Left lobe of liver (tissue), 2 donors: ENCODE data around the gene RNF114. TPM values are rescaled to one million over a fixed set of nuclear protein-coding genes. Genes with fewer than 3 reads are reported as not detected.
"Not testable (repeated sequence)": the region's sequence is repeated elsewhere in the genome, so short reads cannot be mapped to it uniquely, and the experiment has no call there.

Experiments
- ATAC-seq: fragments of 200-7000 bp; cut with Tn5 transposase; one replicate; pipeline ENCODE4 v1.9.1; 2020; ENCODE audit warnings: mild to moderate bottlenecking, moderate library complexity
- DNase-seq: peaks from one replicate; pipeline ENCODE4 v3.0.0-alpha.2; 2020; ENCODE audit warnings: low spot score
- total RNA-seq: library from RNA; stranded (reverse); gene quantifications from one replicate; pipeline ENCODE4 v1.2.1, GENCODE V29; 2021
- donor health status: DM: no; HTN: no; CAD: no; lungs with moderate emphysema.
- donor health status: DM: no; HTN: yes; CAD: no.

RNF114 gene
- total RNA-seq, 1 donor from 2014 or later, result 42.6 TPM

DNA sequence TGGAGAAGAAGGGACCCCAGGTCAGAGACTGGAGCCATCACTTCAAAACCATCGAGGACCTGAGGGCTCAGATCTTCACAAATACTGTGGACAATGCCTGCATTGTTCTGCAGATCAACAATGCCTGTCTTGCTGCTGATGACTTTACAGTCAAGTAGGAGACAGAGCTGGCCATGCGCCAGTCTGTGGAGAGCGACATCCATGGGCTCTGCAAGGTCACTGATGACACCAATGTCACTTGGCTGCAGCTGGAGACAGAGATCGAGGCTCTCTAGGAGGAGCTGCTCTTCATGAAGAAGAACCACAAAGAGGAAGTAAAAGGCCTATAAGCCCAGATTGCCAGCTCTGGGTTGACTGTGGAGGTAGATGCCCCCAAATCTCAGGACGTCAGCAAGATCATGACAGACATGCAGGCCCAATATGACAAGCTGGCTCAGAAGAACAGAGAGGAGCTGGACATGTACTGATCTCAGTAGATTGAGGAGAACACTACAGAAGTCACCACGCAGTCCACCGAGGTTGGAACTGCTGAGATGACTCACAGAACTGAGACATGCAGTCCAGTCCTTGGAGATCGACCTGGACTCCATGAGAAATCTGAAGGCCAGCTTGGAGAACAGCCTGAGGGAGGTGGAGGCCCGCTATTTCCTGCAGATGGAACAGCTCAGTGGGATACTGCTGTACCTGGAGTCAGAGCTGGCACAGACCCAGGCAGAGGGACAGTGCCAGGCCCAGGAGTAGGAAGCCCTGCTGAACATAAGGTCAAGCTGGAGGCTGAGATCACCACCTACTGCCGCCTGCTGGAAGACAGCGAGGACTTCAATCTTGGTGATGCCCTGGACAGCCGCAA lies 21.1 kb downstream of the RNF114 start:
- peak; percentile 77 for DNase-seq
- peak; percentile 47 for ATAC-seq

DNA sequence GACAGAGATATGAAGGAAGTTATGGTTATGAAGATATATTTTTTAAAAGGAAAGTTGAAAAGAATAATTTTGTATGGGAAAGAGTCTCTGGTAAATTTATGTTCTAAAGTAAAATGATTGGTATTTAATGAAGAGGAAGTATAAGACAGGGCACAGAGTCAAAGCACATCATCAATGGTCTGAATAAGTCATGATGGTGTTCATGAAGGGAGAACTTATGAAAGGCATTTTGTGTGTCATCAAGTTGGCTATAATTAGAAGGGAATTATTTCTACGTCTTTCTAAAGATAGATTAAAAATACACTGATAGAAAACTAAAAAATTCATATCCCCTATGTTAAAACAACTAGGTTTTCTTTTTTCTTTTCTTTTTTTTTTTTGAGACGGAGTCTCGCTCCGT lies 25.2 kb downstream of the RNF114 start:
- no peak for ATAC-seq
- DNase-seq, result no peak

DNA sequence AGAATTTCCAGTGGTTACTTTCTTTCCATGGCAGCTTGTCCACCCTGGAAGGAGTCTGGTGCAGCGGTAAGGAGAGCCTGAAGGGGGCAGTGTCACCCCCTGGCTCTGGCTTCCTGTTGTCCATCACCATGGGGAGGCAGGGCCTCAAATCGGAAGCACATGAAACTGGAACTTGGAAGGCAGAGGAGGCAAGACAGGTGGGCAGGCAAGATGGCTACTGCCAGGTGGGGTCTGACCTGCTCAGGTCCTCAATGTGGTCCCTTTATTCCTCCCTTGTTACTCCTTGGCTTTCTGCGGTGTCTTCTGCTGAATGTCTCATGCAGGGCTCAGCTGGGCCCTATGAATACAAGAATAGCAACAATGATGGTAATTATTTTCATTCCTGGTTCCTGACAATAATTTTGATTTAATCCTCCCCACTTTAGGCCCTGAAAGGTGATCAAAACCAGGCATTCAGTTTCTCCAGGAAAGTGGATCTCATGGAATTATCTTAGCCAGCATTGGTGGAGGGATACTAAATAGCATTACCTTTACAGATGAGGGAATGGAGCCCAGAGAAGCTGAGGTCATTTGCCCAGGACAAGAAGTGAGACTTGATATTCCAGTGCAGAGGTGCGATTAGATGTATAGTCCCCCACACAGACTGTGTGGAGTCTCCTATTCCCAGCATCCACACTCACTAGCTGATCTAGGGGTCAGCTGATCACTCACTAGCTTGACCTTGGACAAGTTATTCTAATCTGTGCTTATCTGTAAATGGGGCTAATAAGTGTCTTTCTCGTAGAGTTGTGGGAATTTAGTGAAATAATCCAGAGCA lies 29.0 kb downstream of the RNF114 start:
- ATAC-seq (peak; percentile 61), DNase-seq (no peak)

DNA sequence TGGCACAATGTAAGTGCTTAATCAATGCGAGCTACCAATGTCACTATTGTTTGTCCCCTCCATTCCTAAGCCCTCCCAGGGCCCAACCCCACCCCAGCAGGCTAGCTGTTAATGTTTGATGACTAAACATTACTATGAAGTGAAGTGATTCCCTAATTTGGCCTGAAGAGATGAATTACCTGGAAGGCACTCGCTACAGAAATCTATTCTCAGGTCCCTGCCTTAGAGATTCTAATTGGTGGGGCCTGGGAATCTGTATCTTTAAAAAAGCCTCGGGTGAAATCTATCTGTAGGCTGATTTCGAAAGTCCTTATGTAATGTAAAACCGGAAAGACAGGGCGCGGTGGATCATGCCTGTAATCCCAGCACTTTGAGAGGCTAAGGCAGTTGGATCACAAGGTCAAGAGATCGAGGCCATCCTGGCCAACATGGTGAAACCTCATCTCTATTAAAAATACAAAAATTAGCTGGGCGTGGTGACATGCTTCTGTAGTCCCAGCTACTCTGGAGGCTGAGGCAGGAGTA lies 29.6 kb downstream of the RNF114 start:
- ATAC-seq, result no peak

DNA sequence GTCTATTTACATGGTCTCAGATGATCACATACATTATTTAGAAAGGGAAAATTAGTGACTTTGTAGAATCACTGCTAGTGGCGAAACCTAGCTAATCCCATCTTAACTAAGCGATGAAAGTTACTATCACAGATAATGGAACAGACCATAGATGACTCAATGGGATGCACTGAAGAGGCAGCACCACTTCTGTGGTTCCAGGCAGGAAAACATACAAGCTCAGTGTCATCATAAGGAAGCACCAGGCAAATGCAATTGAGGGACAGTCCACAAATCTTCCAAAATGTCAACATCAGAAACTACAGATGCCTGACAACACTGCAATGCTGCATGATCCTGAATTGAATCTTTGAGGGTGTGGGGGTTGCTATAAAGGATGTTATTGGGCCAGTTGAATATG lies 30.7 kb downstream of the RNF114 start:
- DNase-seq, result no peak
- ATAC-seq, result no peak

More for the DNA sequence above, 29.6 kb downstream of the RNF114 start:
- DNase-seq, result no peak

DNA sequence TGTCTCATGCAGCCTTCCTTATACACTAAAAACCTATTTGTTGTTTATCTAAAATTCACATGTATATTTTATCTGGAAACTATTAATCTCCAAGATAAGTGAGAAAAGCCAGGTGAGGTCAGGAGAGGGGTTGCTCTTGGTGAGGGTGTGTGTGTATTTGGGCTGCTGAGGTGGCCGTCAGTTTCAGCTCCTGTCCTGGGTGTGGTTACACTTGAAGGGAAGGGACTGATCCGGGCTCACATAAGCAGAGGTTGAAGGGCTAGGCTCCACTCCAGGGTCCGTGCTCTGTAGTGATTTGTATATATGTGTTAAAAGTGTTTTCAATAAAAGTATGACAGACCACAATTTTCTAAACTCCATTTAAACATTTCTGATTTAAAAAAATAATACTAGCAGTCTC lies 33.0 kb downstream of the RNF114 start:
- ATAC-seq, result peak; percentile 15
- no peak for DNase-seq

DNA sequence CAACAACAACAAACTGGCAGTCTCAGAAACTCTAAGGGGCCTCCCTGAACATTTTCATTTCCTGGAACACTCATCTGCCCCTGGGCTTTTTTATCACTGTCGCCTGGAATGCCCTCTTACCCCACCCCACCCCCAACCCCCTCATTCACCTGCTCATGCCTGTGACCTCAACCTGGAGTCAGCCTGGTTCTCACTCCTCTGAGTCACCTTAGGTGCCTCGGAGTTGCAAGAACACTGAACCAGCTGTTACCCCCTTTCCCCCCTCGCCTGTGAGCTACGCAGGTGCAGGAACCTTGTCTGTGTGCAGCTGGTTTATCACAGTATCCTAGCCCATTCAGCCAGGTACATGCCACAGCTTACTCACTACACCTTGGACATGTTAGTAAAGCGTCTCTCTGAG lies 33.7 kb downstream of the RNF114 start:
- no peak for DNase-seq

DNA sequence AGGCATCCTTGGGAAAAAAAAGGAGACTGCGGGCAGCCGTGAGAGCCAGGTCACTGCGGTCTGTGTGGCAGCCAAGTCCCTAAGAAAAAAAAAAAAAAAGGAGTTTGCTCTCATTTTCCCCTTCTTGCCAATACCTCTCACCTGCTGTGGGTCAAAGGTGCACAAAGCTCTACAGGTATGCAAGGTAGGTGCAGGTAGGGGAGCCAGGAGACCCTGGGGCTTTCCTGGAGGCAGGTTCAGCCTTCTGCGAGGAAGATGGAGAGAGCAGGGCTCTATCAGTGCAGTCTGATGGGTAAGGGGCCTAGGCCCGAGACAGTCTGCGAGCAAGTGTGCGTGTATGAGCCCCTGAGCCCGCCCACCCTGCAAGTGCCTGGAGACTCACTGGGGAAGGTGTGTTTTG lies 34.3 kb downstream of the RNF114 start:
- DNase-seq, result no peak
- peak; percentile 9 for ATAC-seq

More for the DNA sequence above, 33.7 kb downstream of the RNF114 start:
- ATAC-seq, result no peak

DNA sequence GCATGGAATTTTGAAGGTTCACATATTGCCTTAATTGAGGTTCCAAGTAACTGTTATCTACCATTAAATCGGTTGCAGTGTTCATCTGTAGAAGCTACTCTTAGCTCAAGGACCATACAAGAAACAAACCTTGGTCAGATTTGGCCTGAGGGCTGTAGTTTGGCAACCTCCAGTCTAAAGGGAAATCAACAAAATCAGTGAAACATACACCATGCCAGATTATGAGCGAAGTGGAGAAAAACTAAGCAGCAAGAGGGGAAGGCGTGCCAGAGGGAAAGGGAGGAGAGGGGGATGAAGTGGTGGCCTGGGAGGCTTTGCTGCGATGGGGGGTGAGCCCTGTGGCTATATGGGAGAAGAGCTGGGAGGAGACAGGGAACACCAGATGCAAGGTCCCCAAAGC lies 37.8 kb downstream of the RNF114 start:
- no peak for DNase-seq
- no peak for ATAC-seq

DNA sequence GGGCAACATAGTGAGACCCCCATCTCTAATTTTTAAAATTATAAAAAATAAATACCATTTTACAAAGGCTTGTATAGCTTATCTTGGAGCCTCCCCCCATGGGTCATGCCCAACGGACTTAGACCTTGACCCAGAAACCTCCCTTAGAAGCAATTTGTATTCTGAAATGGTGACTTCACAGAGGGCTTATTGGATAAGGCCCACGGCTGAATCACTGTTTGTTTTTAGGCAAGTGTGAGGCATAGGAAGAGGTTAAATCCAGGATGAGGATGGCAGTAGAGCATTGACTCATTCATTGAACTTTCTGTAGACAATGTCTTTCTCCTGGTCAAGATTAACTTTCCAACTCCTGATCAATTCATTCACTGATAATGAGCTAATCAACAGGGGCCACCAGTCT lies 40.3 kb downstream of the RNF114 start:
- DNase-seq (no peak), ATAC-seq (no peak)

DNA sequence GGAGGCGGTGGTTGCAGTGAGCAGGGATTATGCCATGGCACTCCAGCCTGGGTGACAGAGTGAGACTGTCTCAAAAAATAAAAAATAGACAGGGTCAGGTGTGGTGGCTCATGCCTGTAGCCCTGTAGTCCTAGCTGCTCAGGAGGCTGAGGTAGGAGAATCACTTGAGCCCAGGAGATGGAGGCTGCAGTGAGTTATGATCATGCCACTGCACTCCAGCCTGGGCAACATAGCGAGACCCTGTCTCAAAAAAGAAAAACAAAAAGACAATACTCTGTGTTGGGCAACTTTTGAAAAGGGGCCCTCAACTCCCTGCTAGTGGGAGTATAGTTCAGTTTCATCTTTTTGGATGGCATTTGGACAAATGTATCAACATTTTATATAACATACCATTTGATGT lies 41.5 kb downstream of the RNF114 start:
- DNase-seq, ATAC-seq: not testable (repeated sequence)

DNA sequence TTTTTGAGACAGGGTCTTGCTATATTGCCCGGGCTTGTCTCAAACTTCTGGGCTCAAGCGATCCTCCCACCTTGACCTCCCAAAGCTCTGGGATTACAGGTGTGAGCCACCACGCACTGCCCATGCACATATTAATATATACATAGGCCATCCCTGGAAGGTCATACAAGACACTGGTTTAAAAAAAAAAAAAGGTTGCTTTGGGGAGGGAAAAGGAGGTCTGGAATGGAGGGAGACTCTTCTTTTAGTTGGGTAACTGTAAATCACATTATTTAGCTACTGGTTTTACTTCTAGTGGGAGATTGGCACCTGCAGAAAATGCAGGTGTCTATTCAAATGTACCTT lies 42.5 kb downstream of the RNF114 start:
- ATAC-seq (no peak), DNase-seq (no peak)

DNA sequence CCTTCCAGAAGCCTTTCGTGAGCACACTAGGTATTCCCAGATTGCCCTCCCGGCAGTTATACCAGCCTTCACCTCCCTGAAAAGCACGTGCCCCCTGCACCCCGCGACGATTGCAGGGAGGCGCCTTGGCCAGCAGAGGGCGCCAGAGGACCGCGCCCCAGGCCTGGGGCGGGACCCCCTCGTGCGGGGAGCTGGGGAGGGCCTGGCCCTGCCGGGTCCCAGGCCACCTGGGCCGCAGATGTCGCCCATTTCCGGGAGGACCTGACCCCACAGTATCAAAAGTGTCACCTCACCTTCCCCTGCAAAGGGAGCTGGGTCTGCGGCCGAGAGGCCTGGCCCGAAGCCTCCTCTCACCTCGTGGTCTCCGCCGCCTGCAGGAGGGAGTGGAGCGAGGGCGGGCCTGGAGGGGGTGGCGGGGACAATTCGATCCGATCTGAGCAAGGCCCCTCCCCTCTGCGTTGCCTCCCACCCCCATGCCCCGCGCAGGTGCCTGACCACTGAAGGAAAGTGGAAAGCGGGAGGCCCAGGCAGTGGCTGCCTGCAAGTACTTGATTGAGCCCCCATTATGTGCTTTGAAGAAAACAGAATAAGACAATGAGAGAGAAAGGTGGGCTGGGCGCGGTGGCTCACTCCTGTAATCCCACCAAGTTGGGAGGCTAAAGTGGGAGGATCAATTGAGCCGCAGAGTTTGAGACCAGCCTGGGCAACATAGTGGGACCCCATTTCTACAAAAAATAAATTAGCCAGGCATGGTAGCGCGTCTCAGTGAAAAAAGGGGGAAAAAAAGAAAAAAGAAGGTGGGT lies 43.0 kb downstream of the RNF114 start:
- peak; percentile 77 for ATAC-seq
- DNase-seq, result peak; percentile 59

DNA sequence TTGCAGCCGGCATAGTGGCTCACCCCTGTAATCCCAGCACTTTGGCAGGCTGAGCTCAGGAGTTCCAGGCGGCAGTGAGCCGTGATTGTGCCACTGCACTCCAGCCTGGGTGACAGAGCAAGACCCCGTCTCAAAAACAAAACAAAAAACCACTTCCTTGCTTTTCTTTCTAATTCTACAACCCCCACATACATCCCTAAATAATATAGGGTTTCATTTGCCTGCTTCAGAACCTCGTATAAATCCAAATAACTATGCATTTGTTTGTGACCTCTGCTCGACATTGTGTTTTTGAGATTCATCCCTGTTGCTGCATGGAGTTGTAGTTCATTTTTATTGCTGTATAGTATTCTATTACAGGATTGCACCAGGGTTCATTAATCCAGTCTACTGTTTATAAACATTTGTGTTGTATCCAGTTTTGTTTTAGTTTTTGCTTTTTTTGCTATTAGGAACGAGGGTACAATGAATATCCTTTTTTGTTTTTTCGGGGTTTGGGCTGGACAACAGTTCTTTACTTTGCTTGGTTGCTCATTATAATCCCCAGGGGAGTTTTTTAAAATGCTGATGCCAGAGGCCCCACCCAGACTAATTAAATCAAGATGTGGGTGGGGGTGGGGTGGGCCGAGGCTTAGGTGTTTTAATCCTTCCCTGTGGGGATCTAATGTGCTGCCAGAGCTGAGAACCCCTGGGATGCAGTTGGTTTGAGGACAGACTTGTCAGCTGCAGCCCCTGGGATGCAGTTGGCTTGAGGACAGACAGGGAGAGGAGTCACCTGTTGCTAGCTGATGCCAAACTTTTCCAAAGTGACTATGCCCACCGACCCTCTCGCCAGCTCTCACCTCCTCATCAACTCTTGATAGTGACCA lies 44.2 kb downstream of the RNF114 start:
- no peak for ATAC-seq
- DNase-seq, result no peak

DNA sequence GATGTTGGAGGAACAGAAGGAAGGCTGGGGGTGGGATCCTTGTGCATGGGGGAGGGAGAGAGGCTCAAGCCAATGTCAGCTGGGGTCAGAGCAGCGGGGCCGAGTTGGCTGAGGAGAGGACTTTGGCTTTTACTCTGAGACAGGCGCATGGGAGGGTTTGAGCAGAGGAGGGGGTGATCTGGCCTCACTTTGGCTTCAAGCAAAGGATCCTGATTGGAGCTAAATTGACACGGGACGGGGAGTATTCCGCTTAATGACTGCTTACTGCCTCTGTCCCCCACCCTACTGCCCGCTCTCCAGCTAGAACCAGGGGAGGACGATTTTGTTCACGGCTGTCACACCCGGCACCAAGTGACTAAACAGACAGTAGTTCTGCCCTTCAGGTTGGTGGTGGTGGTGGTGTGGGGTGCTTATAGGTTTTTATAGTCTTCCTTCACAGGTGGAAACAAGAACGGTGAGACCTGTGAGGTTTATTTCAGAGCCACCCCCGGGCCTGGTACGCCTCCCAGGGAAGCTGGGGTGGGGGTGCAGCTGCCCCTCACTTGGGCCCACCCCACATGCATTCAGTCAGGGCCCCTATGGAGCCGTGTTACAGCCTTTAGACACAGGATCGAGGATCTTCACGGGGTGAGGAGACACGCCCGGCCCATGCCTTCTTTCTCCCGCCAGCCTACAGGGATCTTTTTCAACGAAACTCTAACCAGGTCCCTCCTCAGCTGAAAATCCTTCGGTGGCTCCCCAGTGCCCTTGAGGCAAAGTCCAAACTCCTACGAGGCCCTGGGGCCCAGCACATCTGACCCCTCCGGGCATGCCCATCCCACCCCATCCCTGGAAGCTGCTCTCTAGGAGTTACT lies 45.2 kb downstream of the RNF114 start:
- ATAC-seq, result no peak
- DNase-seq, result no peak

DNA sequence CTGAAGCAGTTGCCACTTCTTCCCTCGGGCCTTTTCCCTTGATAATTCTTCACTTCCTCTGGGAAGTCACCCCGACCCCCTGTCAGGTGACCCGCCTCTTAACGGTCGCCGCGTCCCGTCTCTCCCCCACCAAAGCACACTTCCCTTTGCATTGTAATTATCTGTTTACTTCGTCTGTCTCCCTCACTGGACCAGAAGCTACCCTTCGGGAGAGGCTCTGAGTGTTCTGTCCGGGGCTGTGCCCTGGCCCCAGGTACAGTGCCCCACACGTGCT lies 45.8 kb downstream of the RNF114 start:
- ATAC-seq, result no peak
- DNase-seq, result no peak

DNA sequence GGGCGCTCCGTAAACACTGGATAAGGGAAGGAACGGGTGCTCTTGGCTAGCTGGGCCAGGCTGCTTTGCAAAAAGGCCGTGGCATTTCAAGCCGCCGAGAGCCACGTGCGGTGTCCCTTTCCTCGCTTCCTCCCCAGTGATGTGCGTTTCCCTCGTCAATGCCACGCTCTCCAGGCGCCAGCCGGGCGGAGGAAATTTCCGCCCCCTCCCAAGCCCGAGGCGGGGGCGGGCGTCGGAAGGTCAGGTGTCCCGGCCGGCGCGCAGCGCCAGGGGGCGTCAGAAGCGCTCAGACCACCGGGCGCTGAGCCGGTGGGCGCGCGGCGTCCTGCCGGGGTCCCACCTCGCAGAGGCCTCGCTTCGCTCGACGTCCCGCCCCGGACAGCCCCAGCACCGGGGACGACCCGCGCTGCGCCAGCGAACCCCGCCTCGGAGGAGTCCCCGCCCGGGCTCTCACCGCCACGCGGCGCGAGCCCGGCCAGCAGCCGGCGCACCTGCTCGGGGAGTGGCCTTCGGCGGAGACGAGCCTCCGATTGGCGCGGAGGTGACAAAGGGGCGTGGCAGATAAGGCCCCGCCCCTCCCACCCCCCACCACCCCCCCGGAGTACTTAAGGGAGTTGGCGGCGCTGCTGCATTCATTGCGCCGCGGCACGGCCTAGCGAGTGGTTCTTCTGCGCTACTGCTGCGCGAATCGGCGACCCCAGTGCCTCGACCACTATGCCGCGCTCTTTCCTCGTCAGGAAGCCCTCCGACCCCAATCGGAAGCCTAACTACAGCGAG lies 46.3 kb downstream of the RNF114 start, which contains the start of gene SNAI1:
Gene SNAI1, plus strand, starts transcription at position 635 of the 777 bp plus-strand sequence. Its CDS starts 80 bp downstream, at position 715.
- peak; percentile 90 for ATAC-seq
- DNase-seq, result peak; percentile 75

DNA sequence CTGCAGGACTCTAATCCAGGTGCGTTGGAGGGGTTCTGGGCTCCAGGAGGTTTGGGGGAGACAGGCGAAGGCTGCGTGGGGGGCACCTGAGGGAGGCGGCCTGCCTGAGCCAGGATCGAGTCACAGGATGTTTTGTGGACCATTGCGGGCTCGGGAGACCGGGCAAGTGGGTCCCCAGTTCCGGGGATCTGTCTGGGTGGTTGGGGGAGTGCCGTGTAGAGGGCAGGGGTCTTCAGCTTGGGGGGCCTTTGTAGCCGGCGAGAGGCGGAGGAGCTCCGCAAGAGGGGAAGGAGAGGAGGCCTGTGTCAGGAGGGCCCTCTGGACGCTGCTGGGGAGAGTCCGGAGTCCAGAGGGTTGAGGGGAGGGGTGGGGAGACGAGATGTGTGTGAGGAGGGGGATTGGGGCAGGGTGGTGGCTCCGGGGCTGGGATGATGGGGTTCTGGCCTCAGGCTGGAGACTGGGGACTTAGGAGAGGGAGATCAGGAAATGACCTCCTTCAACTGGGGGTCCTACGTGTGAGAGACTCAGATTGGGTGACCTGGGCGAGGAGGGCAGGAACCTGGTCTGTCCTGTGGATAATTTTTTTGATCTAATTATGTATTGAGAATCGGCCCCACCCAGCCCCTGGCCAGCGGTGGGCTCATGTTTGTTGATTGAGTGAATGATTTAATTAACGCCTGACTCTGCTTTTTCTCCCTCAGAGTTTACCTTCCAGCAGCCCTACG lies 47.1 kb downstream of the RNF114 start:
- ATAC-seq (no peak), DNase-seq (no peak)
